OCI-LY1 (cell line): ENCODE results near the gene ANKRD65.

ENCODE experiments used
- EZH2 ChIP-seq: fragments of 200-600 bp; sonication (generic), shearing (Covaris generic); IDR thresholded peaks from 2 replicates; pipeline ENCODE4 v1.8.0; 2017; ENCODE audit warnings: borderline replicate concordance, mixed run types, mild to moderate bottlenecking, antibody characterized with exemption, low read length, moderate library complexity, mixed read lengths
- TF ChIP-seq, protein P1 (sequence below): fragments of 200-600 bp; sonication (generic), shearing (Covaris generic); IDR thresholded peaks from 2 replicates; pipeline ENCODE4 v1.5.1; 2017; ENCODE audit warnings: mild to moderate bottlenecking, antibody characterized with exemption, low read length, moderate library complexity, mixed read lengths

DNA sequence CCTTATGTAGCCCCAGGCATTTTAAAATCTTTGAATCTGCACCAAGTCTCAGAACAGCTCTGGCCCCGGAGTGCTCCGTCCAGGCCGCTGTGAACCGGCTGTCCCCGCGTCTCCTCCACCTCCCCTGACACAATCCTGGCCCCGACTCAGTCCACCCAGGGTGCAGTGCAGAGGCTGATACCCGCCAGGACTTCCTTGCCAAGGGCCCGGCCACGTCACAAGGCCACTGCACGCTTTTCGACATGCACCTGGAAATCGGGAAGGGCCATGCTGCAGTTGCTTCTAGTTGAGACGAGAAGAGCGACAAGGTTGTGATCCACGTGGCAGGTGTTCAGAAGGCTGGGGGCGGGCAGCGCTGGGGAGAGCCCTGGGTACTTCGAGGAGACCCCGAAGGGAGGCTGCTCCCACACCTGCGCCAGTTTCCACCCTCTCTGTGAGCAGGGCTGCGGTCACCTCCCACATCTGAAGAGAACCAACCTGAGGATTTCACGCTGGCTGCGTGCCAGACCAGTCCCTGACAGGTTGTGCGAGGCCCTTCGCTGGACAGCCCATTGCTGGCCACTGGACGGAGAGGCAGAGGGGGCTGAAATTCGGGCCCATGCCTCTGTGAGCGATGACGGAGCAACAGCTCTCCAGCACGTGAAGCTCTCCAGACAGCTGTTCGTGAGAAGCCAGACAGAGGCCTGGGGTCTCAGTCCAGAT, 21.1 kb upstream of the ANKRD65 start:
- TF ChIP-seq, protein P1, sequence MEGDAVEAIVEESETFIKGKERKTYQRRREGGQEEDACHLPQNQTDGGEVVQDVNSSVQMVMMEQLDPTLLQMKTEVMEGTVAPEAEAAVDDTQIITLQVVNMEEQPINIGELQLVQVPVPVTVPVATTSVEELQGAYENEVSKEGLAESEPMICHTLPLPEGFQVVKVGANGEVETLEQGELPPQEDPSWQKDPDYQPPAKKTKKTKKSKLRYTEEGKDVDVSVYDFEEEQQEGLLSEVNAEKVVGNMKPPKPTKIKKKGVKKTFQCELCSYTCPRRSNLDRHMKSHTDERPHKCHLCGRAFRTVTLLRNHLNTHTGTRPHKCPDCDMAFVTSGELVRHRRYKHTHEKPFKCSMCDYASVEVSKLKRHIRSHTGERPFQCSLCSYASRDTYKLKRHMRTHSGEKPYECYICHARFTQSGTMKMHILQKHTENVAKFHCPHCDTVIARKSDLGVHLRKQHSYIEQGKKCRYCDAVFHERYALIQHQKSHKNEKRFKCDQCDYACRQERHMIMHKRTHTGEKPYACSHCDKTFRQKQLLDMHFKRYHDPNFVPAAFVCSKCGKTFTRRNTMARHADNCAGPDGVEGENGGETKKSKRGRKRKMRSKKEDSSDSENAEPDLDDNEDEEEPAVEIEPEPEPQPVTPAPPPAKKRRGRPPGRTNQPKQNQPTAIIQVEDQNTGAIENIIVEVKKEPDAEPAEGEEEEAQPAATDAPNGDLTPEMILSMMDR = no peak
- no peak for TF ChIP-seq EZH2
